ENCODE measurements around the gene PANK2.

The PANK2 gene

GRCh38 chr20:3922983-3923339 lies 33.8 kb downstream of the PANK2 start:
- DNase-seq (ENCODE audit: low read depth) = no peak

GRCh38 chr20:3923818-3924217 lies 34.6 kb downstream of the PANK2 start:
- DNase-seq (ENCODE audit: low read depth) = peak; percentile 27
- no peak overlapping the region for H3K4me3 ChIP-seq (ENCODE audit: low read depth, low read length)
- no peak for TF ChIP-seq CTCF (IDR thresholded peaks at IDR 0.05; ENCODE audit: control insufficient read depth, extremely low read depth, insufficient read depth)

More at GRCh38 chr20:3922983-3923339, 33.8 kb downstream of the PANK2 start:
- no peak overlapping the region for H3K4me3 ChIP-seq (ENCODE audit: low read depth, low read length)
- no peak for TF ChIP-seq CTCF (IDR thresholded peaks at IDR 0.05; ENCODE audit: control insufficient read depth, extremely low read depth, insufficient read depth)

GRCh38 chr20:3924304-3925112 lies 35.3 kb downstream of the PANK2 start:
- H3K4me3 ChIP-seq (ENCODE audit: low read depth, low read length) = no peak overlapping the region
- no peak for TF ChIP-seq CTCF (IDR thresholded peaks at IDR 0.05; ENCODE audit: control insufficient read depth, extremely low read depth, insufficient read depth)
- DNase-seq (ENCODE audit: low read depth) = no peak

GRCh38 chr20:3925113-3925695 lies 36.0 kb downstream of the PANK2 start:
- no peak for DNase-seq (ENCODE audit: low read depth)
- no peak overlapping the region for H3K4me3 ChIP-seq (ENCODE audit: low read depth, low read length)
- no peak for TF ChIP-seq CTCF (IDR thresholded peaks at IDR 0.05; ENCODE audit: control insufficient read depth, extremely low read depth, insufficient read depth)

GRCh38 chr20:3925899-3926638 lies 36.9 kb downstream of the PANK2 start:
- TF ChIP-seq CTCF (IDR thresholded peaks at IDR 0.05; ENCODE audit: control insufficient read depth, extremely low read depth, insufficient read depth) = no peak
- no peak for DNase-seq (ENCODE audit: low read depth)
- no peak overlapping the region for H3K4me3 ChIP-seq (ENCODE audit: low read depth, low read length)

- no peak overlapping the region for H3K4me3 ChIP-seq (ENCODE audit: low read depth, low read length)
- DNase-seq (ENCODE audit: low read depth) = no peak
- TF ChIP-seq CTCF (IDR thresholded peaks at IDR 0.05; ENCODE audit: control insufficient read depth, extremely low read depth, insufficient read depth) = no peak
These were observed 38.5 kb downstream of the PANK2 start for GRCh38 chr20:3927486-3928291.

All from LNCaP clone FGC (cell line).